ENCODE measurements around the gene SPRY2.

The SPRY2 gene

DNA sequence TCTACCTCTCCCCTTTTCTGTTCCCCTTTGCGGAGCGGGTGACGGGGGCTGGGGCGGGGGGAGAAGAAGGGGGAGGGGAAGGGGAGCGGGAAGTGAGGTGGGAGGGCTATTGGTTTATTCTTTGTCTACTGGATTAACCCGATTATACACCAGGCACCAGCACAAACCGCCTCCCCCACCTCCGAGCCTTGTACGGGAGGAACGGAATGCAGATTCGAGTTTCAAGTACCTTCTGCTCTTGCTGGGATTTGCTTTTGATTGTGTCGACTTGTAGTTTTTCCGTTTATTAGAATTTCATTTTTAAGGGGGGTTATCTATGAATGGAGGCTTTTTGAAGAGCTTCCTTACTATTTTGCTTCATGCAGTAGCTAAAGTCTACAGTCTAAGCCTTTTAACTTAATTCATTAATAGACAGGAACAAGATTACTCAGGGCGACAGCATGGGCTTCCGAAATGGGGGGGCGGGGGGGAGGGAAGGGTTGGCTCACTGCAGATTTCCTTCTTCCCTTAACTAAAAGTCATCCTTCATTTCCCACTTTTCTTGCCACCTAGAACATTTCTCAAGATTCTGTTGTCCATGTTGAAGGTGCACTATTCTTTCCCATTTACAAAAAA is 937 bp upstream of the SPRY2 start:
- DNase-seq (ENCODE audit: insufficient read length, low spot score) (no peak), FAIRE-seq (no peak)
- TF ChIP-seq, protein P1, sequence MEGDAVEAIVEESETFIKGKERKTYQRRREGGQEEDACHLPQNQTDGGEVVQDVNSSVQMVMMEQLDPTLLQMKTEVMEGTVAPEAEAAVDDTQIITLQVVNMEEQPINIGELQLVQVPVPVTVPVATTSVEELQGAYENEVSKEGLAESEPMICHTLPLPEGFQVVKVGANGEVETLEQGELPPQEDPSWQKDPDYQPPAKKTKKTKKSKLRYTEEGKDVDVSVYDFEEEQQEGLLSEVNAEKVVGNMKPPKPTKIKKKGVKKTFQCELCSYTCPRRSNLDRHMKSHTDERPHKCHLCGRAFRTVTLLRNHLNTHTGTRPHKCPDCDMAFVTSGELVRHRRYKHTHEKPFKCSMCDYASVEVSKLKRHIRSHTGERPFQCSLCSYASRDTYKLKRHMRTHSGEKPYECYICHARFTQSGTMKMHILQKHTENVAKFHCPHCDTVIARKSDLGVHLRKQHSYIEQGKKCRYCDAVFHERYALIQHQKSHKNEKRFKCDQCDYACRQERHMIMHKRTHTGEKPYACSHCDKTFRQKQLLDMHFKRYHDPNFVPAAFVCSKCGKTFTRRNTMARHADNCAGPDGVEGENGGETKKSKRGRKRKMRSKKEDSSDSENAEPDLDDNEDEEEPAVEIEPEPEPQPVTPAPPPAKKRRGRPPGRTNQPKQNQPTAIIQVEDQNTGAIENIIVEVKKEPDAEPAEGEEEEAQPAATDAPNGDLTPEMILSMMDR (IDR thresholded peaks at IDR 0.05; ENCODE audit: insufficient read depth, missing control alignments) = no peak

GRCh38 chr13:80340651-80341100 is 250 bp downstream of the SPRY2 start:
- FAIRE-seq (no peak), DNase-seq (ENCODE audit: insufficient read length, low spot score) (no peak)
- TF ChIP-seq, protein P1 (IDR thresholded peaks at IDR 0.05; ENCODE audit: insufficient read depth, missing control alignments) = no peak

DNA sequence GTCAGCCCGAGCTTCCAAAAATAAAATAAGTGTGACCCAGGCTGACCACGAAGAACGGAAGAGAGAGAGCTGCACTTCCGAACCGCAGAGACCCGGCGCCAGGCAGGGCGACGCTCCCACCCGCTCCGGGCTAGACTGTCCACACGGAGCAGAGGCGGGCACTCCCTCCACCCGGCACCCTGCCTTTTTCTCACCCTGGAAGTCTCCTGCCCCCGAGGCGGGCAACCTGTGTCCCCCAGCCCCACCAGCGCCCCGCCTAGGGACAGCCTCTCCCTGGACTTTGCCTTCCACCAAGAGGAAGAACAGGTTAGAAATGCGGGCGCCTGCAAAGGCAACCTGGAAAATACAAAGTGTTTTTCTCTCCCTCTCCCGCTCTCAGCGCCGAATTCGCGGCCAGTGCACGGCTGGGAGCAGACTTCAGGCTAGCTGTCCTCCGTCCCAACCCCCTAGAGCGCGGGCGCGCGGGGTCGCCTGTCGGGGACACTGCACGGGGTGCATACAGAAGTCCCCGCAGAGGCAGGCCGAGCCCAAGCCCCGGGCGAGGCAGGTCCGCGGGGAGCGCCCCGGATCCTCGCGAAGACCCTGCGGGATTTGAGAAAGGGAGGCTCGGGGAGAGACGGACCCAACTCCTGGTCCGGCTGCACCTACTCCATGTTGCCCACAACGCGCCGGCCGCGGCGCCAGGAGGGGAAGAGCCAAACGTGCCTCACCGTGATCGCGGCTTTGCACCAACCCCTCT is 845 bp downstream of the SPRY2 start:
- no peak for DNase-seq (ENCODE audit: insufficient read length, low spot score)
- TF ChIP-seq, protein P1 (IDR thresholded peaks at IDR 0.05; ENCODE audit: insufficient read depth, missing control alignments) = no peak
- no peak for FAIRE-seq

- TF ChIP-seq, protein P1 (IDR thresholded peaks at IDR 0.05; ENCODE audit: insufficient read depth, missing control alignments) = no peak
- FAIRE-seq (no peak), DNase-seq (ENCODE audit: insufficient read length, low spot score) (no peak)
Observed at GRCh38 chr13:80339563-80339911, 1.4 kb downstream of the SPRY2 start.

DNA sequence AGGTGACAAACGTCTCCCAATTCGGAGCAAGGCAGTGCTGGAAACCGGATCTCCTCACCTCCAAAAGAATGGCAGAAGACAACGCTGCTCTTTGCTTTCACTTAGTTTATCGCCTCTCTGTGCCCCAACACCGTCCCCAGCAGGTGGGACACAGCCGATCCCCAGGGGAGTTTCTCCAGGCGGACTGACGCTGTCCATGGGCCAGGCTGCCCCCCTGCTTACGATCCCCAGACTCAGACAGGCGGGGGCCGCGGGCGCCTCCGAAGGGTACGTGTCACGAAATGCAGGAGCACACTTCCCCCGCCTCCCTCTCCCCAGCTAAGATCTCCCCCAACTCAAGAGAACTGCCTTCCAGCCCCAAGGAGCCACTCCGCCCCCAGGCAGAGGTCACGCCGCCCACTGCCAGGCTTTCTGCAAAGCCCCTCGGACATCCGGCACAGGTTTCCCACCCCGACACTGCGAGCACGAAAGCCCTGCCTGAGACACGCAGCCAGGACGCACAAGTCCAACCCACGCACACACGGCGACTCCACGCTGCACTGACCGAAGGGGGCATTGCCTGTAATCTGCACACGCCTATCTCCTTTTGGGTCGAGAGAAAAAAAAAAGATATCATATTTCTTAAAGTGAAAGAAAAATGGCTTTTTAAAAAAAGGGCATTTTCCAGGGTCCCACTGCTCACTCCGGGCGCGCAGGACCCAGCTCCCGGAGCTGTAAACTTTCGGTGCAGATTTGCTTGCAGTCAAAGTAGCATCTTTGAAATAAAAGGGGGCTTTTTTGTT is 2.0 kb downstream of the SPRY2 start:
- DNase-seq (ENCODE audit: insufficient read length, low spot score) = no peak
- TF ChIP-seq, protein P1 (IDR thresholded peaks at IDR 0.05; ENCODE audit: insufficient read depth, missing control alignments) = no peak
- FAIRE-seq = no peak

DNA sequence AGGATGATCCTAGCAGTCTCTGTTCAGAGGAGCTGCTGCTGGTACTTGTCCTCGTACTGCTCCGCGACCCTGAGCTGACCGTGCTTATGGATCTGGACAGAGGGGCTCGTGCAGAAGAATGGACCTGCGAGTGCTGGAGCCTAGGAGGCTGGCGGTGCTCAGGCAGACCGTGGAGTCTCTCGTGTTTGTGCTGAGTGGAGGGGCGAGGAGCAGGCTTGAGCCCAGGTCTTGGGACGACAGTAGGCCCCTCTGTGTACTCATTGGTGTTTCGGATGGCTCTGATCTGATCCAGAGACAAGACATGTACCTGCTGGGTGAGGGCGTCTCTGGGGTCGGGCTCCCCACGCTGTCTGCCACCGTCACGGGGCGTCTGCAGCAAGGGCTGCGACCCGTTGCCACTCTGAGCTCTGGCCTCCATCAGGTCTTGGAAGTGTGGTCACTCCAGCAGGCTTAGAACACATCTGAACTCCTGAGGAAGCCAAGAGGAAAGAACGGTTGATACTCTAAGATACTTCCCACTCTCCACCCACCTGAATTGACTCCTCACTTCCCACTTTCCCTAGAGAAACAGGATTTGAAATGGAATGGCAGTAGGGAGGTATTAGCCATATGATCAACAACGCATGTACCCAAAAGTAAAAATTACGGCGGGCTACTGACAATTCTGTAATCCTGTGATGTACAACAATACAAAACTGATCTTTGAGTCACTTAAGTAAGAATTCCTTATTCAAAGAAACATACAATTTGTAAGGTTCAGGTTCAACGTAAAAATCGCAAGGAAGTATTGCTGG is 3.4 kb downstream of the SPRY2 start:
- TF ChIP-seq, protein P1 (IDR thresholded peaks at IDR 0.05; ENCODE audit: insufficient read depth, missing control alignments) = no peak
- FAIRE-seq (no peak), DNase-seq (ENCODE audit: insufficient read length, low spot score) (no peak)
